Heart right ventricle (tissue), 16 donors: Measurements from ENCODE around the gene NRDC. TPM values are rescaled to one million over a fixed set of nuclear protein-coding genes. Genes with fewer than 3 reads are reported as not detected.

ENCODE experiments used
- ATAC-seq, 8 donors: fragments of 200-7000 bp; cut with Tn5 transposase; one replicate each; pipeline ENCODE4 v1.9.1; 2020; ENCODE audit warnings: mild to moderate bottlenecking in 8 of 8, moderate library complexity in 8 of 8, moderate number of reproducible peaks in 1 of 8
- DNase-seq, 2 donors: peaks; one replicate each; pipeline ENCODE4 v3.0.0-alpha.2; 2020
- H3K27ac ChIP-seq, 10 donors: fragments of 200-600 bp; sonication (generic) in 2 of 10; one replicate each; pipeline versions ENCODE4 v1.5.0 to v1.8.0; 2020 to 2022; ENCODE audit warnings: mild to moderate bottlenecking in 3 of 10
- H3K27me3 ChIP-seq, 7 donors: fragments of 200-600 bp; one replicate each; pipeline ENCODE4 v1.8.0; 2021 to 2022; ENCODE audit warnings: mild to moderate bottlenecking in 2 of 7
- H3K36me3 ChIP-seq, 9 donors: fragments of 200-600 bp; sonication (generic) in 1 of 9; one replicate each; pipeline versions ENCODE4 v1.5.0 to v1.8.0; 2020 to 2022; ENCODE audit warnings: mild to moderate bottlenecking in 2 of 9
- H3K4me1 ChIP-seq, 9 donors: fragments of 200-600 bp; sonication (generic) in 1 of 9; one replicate each; pipeline versions ENCODE4 v1.5.0 to v1.8.0; 2020 to 2022; ENCODE audit warnings: mild to moderate bottlenecking in 4 of 9
- H3K4me3 ChIP-seq, 10 donors: fragments of 200-600 bp; sonication (generic) in 2 of 10; one replicate each; pipeline versions ENCODE4 v1.5.0 to v1.8.0; 2020 to 2022; ENCODE audit warnings: mild to moderate bottlenecking in 7 of 10, moderate library complexity in 2 of 10
- H3K9me3 ChIP-seq, 11 donors: fragments of 200-600 bp in 10 of 11; sonication (generic) in 2 of 11; one replicate each; pipeline versions ENCODE4 v1.5.0 to v1.8.0; 2013 to 2022; ENCODE audit warnings: mild to moderate bottlenecking in 2 of 11, control low read depth in 1 of 11, moderate library complexity in 1 of 11
- CTCF ChIP-seq, 9 donors: fragments of 200-600 bp; sonication (generic) in 2 of 9; IDR thresholded peaks; one replicate each; pipeline versions ENCODE4 v1.5.0 to v1.8.0; 2021 to 2022; ENCODE audit warnings: antibody characterized with exemption in 9 of 9, mild to moderate bottlenecking in 5 of 9, moderate library complexity in 1 of 9
- WGBS, 2 donors: extraction: QIAGEN DNeasy Blood & Tissue Kit; methylation state at CpG; one replicate each; pipeline ENCODE4 v1.1.7; 2013; ENCODE audit warnings: inconsistent platforms in 1 of 2; 5-methylcytosine and 5-hydroxymethylcytosine counted together
- intact Hi-C, 10 donors: fragments of 100-400 bp; cut with DNase I; formaldehyde crosslinking; loops; one replicate each; pipeline versions ENCODE4 v1.11.1 to v1.14.2; 2022
- polyA plus RNA-seq, 2 donors: library from polyadenylated mRNA; stranded (reverse); fragments of 200-250 nt; gene quantifications; one replicate each; pipeline ENCODE4 v1.2.3, GENCODE V29; 2013
- total RNA-seq, 10 donors: library from RNA; stranded (reverse); fragmentation: NEBNext Ultra II Directional in 3 of 10; extraction: Animal tissue kit (Norgen Biotek cat#: 25700) in 3 of 10; gene quantifications; one replicate each; pipeline versions ENCODE4 v1.2.1 to v1.2.4, GENCODE V29; 2021 to 2023
- donor health status: Arrhythmogenic right ventricular cardiomyopathy.
- donor health status: ischemic (EF 13 %, LVEDD 7.1; RV severe dilation, severe dysfunction).
- donor health status: healthy with polysubstance abuse.
- donor health status: DM: no; HTN: yes; CAD: no.
- donor health status: DM: no; HTN: no; CAD: no.
- donor health status: ischemic (EF 25% LVEDD 6.9; RV normal size, moderate dysfunction).
- donor health status: ischemic (EF 25% LVEDD 5.7; RV mildly dilated, moderate dysfunction).
- donor health status: healthy.
- donor health status: DM: yes; HTN: yes; CAD: no.
- donor health status: Ischemic cardiomyopathy.
- donor health status: ischemic (EF 35%, LVEDD 5.7; RV mildly dilated, moderate dysfunction).
- donor health status: nonischemic (EF 11% LVEDD 7.7; RV severe dilation, severe dysfunction).
- donor health status: DM: yes; HTN: yes; CAD: no.
- donor health status: PGD.
- donor health status: ischemic (EF 29% LVEDD 5.4; RV normal size, mild dysfunction).
- donor health status: nonischemic (EF 23%, LVEDD 6.1; RV moderate dilation, normal function).

The NRDC gene
- total and polyA plus RNA-seq, 12 donors: 77.8 to 228 (median 135) TPM

DNA sequence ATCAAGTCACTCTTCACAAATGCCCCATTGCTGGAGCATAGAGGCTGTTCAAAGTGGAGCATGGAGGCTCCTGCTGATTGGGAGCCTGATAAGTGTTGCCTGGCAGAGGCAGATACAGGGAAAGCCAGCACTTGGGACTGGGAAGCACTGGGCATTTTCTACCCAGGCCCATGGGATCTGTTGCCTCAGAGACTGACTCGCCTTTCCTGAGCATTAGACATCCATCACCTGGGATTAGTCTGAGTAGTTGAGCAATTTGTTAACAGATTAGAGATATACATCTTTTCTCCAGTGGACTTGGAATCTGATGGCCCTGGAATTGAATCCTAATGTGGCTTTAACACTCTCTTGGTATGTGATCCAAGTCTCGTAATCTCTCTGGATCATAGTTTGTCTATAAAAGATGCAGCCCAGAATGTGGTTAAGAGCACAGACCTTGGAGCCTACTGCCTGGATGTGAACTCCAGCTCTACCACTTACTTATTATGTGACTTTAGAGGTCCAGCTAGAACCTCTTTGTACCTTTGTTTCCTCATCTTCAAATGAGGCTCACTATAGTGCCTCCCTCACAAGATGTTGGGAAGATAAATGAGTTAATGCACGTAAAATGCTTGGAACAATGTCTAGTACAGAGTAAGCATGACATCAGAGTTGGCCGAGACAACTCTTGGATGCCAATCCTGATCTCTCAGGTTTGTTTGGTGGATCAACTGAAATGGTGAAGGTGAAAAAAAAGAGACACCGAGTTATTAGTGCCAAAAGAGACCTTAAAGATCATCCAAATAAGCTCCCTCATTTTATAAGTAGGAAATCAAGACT is 38.3 kb upstream of the NRDC start:
- no peak for TF ChIP-seq CTCF (IDR thresholded peaks at IDR 0.05)
- no peaks in the 10 kb centered on the region for H3K36me3 ChIP-seq
- DNase-seq: no peak
- no peak for ATAC-seq
- H3K4me3 ChIP-seq: no peak overlapping the region
- H3K27ac ChIP-seq: no peak overlapping the region
- no peaks in the 10 kb centered on the region for H3K4me1 ChIP-seq
- H3K27me3 ChIP-seq: peaks cover 0 to 61% (median 26%) of the 10 kb centered on the region in 7 donors
- H3K9me3 ChIP-seq: no peaks in the 10 kb centered on the region
- intact Hi-C loops: no loop called here
- 81 to 82% methylated on average over 5 of the region's 5 CpGs for WGBS, 2 donors

DNA sequence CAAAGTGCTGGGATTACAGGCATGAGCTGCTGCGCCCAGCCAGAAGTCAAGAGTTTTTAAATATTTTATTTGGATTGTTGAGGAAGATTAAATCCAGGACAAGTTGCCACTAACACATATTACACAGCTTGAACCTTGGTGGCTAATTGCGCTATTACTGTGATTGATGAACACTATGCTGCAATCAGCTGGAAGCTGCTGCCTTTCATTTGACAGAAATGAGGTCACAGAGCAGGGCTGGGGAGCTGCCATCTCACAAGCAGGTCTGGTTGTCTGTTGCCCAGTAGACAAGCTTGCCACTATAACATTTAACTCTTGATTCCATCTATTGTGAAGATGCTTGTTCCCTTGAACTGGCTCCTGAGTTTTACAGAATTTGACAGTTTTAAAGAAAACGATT is 37.4 kb upstream of the NRDC start:
- intact Hi-C loops: no loop called here
- Histone ChIP-seq H3K27ac (no peak overlapping the region), H3K4me3 (no peak overlapping the region), H3K36me3 (no peaks in the 10 kb centered on the region), H3K27me3 (peaks cover 0 to 59% (median 28%) of the 10 kb centered on the region in 7 donors), H3K9me3 (no peaks in the 10 kb centered on the region), H3K4me1 (no peaks in the 10 kb centered on the region)
- DNase-seq: no peak
- no peak for ATAC-seq
- TF ChIP-seq CTCF (IDR thresholded peaks at IDR 0.05): no peak
- 79% methylated on average over 3 of the region's 3 CpGs for WGBS, 2 donors

GRCh38 chr1:51912881-51913280 is 34.4 kb upstream of the NRDC start:
- no peak overlapping the region for H3K4me3 ChIP-seq
- H3K27me3 ChIP-seq: peaks cover 0 to 67% (median 44%) of the 10 kb centered on the region in 7 donors
- no peaks in the 10 kb centered on the region for H3K36me3 ChIP-seq
- DNase-seq: no peak
- no peaks in the 10 kb centered on the region for H3K4me1 ChIP-seq
- H3K9me3 ChIP-seq: no peaks in the 10 kb centered on the region
- 59 to 63% methylated on average over 7 of the region's 7 CpGs for WGBS, 2 donors
- no peak for TF ChIP-seq CTCF (IDR thresholded peaks at IDR 0.05)
- H3K27ac ChIP-seq: no peak overlapping the region
- intact Hi-C loops: loop anchor here in 1 of 10 donors (5.0 kb wide), 1 partner anchor 39 kb away; no protein-coding TSS in a partner anchor
- no peak for ATAC-seq

- ATAC-seq: no peak
- H3K9me3 ChIP-seq: no peaks in the 10 kb centered on the region
- H3K27ac ChIP-seq: no peak overlapping the region
- H3K4me3 ChIP-seq: no peak overlapping the region
- 62 to 70% methylated on average over 4 of the region's 4 CpGs for WGBS, 2 donors
- DNase-seq: no peak
- intact Hi-C loops: loop anchor here in 1 of 10 donors (5.0 kb wide), 1 partner anchor 42 kb away; no protein-coding TSS in a partner anchor
- no peaks in the 10 kb centered on the region for H3K36me3 ChIP-seq
- peaks cover 0 to 63% (median 32%) of the 10 kb centered on the region in 7 donors for H3K27me3 ChIP-seq
- TF ChIP-seq CTCF (IDR thresholded peaks at IDR 0.05): no peak
- H3K4me1 ChIP-seq: no peaks in the 10 kb centered on the region
Measured at GRCh38 chr1:51910221-51911000, 31.9 kb upstream of the NRDC start.
